Measurements from ENCODE around the gene AKT2.

DNA sequence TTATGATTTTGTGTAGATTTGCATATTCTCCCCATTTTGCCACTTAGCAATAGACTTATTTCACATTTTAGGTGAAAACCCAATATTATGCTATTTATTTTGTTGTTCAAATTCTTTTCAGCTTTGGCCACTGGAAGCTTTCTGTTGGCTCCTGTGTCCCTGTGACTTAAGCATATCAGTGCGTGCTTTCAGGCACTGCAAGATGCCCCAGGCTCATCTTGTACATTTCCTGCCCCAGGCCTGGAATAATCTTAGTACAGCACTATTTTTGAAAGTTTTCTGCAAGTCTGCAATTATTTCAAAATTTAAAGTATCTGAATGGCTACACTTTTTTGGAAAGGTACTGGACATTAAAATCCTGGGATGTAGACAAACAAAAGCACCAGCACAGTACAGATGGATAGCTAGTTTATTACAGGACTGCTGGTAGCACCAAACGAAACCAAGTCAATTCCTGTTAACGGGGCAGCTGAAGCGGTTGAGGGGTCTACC, 55.2 kb downstream of the AKT2 start:
- TF ChIP-seq EZH2 (IDR thresholded peaks at IDR 0.05; ENCODE audit: low read length, unreplicated experiment): no peak
- TF ChIP-seq, protein P1, sequence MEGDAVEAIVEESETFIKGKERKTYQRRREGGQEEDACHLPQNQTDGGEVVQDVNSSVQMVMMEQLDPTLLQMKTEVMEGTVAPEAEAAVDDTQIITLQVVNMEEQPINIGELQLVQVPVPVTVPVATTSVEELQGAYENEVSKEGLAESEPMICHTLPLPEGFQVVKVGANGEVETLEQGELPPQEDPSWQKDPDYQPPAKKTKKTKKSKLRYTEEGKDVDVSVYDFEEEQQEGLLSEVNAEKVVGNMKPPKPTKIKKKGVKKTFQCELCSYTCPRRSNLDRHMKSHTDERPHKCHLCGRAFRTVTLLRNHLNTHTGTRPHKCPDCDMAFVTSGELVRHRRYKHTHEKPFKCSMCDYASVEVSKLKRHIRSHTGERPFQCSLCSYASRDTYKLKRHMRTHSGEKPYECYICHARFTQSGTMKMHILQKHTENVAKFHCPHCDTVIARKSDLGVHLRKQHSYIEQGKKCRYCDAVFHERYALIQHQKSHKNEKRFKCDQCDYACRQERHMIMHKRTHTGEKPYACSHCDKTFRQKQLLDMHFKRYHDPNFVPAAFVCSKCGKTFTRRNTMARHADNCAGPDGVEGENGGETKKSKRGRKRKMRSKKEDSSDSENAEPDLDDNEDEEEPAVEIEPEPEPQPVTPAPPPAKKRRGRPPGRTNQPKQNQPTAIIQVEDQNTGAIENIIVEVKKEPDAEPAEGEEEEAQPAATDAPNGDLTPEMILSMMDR (conservative IDR thresholded peaks at IDR 0.05; ENCODE audit: low read depth, low read length): no peak
